Measurements from ENCODE around the gene MIGA2.
A peak's percentile ranks its signal among the peaks of the same experiment; 100 is the strongest.

The MIGA2 gene

GRCh38 chr9:129038109-129038852 lies 1.9 kb downstream of the MIGA2 start:
- DNase-seq: no peak

DNA sequence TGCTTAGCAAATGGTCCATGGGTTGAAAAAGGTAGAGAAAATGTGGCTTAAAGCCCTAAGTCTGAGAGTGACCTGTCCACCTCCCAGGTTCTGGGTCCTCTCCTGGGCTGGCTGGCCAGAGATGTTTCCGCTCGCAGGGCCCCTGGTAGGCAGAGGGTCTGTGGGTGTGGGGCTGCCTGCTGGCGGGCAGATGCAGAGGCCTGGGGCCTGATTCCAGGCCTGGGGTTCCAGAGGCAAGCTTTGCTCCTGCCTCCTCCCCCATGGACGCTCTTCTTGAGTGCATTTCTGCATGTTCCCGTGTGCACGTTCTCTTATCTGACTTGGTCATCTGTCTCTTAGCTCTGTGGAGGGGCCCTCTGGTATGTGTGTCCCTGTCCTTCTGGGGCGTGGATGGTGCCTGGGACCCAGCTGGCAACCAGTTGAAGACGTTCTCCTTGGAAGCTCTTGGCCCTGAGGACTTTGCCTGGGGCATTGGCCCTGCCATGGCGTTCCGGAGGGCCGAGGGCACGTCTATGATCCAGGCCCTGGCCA lies 3.8 kb downstream of the MIGA2 start:
- DNase-seq: no peak

DNA sequence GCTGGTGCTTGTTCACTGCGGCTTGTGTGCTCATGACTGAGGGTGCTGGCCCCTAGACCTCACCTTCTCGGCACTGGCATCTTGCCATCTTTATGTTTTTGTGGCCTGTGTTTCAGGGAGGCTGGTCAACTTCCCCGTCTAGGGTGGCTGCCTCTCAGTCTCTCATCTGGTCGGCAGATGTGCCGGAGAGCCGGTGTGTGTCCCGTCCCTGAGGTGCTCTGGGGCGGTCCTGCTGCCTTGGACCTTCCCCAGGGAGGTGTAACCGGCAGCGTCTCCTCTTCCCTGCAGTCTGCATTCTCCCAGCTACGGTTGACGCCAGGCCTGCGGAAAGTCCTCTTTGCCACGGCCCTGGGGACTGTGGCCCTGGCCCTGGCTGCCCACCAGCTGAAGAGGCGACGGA lies 5.6 kb downstream of the MIGA2 start:
- DNase-seq: no peak

- peak; percentile 16 for DNase-seq
Observed at GRCh38 chr9:129052592-129052991, 16.2 kb downstream of the MIGA2 start.

- no peak for DNase-seq
Observed at GRCh38 chr9:129053020-129053419, 16.6 kb downstream of the MIGA2 start.

- no peak for DNase-seq
Observed at GRCh38 chr9:129054163-129054851, 17.9 kb downstream of the MIGA2 start.

DNA sequence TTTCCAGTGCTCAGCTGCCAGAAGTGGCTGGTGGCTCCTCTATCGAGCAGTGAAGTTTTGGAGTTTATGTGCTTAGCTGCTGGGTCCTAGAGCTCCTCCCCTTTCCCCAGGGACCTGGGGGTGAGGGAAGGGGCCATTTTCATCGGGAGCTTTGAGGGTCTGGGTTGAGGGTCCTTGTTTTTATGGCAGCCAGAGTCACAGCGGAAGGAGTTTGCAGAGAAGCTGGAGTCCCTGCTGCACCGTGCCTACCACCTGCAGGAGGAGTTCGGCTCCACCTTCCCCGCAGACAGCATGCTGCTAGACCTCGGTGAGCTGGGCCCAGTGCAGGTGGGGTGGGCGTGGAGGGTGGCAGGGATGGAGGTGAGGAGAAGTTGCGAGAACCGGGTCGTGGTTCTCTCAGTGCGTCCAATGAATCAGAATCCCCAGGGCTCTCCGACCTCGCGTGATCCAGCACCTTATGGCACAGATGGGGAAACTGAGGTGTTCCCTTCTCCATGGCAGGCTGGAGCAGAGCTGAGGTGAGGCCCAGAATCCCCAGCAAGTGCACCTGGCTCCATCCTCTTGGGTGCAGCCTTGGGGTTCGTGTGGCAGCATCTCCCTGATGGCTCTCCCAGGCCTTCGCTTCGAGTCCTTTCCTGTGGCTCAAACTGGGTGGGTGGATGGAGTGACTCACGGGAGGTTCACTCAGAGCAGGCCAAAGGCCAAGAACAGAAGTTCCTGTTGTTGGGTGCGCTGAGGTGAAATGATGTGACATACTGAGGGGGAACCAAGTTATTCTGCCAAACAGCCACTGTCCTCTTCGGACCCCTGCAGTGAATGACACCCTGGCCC lies 22.8 kb downstream of the MIGA2 start:
- DNase-seq: no peak

GRCh38 chr9:129059796-129060785 lies 23.7 kb downstream of the MIGA2 start:
- DNase-seq: no peak

DNA sequence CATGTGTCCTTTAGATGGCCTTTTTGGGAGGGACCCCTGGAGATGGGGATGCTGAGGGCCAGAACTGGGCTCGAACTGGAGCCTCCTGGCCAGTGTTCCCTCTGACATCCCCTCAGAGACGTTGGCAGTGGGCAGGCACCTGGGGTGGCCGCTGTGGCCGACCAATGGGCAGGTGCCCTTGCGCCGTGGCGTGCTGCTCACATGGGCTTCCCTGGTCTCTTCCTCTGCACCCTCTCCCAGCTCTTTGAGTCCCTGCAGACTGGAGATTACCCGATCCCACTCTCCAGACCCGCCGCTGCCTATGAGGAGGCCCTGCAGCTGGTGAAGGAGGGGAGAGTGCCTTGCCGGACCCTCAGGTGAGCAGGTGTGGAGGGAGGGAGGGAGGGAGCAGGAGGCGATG lies 24.6 kb downstream of the MIGA2 start:
- no peak for DNase-seq

- no peak for DNase-seq
Observed at GRCh38 chr9:129063061-129063460, 26.6 kb downstream of the MIGA2 start.

DNA sequence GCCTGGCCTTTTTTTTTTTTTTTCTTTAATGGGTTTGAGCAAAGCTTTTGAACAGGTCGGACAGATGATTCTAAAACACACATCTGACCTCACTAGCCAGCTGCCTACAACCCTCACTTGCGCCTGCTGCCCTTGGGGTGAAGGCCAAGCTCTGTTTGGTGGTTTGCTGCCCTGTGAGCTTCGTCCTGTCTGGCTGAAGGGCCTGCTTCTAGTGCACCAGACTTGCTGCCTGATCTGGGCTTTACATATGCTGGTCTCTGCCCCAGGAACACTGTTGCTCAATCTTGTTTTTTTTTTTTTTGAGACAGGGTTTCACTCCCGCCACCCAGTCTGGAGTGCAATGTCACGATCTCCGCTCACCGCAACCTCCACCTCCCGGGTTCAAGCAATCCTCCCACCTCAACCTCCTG lies 28.1 kb downstream of the MIGA2 start:
- no peak for DNase-seq

DNA sequence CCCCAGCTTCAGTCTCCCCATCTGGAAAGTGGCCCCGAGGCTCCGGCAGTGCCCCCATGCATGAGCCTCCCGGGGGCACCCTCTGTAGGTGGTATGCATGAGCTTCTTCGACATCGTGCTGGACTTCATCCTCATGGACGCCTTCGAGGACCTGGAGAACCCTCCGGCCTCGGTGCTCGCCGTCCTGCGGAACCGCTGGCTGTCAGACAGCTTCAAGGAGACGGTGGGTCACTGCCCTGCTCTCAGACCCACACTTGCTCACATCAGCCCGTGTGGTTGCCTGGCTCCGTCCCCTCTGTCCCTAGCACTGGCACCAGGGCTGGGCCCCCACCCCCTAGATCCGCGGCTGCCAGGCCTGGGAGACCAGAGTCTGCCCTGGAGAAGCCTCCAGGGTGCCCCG lies 31.7 kb downstream of the MIGA2 start:
- no peak for DNase-seq

- DNase-seq: no peak
Observed at GRCh38 chr9:129068990-129069861, 32.8 kb downstream of the MIGA2 start.

GRCh38 chr9:129069862-129070641 lies 33.6 kb downstream of the MIGA2 start:
- DNase-seq: no peak

GRCh38 chr9:129070696-129071525 lies 34.5 kb downstream of the MIGA2 start:
- DNase-seq: no peak

- no peak for DNase-seq
Observed at GRCh38 chr9:129071526-129072126, 35.2 kb downstream of the MIGA2 start.

DNA sequence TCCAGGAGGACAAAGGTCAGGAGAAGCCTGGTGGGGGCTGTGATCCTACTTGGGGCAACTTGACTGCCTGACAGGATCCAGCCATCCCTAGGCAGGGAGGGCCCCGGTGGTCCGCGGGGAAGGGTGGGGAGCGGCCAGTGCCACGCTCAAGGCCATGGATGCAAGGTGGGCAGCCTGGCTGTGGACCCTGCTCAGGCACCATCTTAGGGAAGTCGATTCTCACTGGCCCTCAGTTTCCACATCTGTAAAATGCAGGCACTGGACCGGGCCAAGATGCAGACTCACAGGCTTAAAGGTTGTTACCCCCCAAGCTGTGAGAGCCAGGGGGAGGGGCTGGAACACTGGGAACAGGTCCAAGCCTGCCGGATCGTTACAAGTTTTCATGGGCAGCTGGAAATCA lies 35.7 kb downstream of the MIGA2 start:
- no peak for DNase-seq

DNA sequence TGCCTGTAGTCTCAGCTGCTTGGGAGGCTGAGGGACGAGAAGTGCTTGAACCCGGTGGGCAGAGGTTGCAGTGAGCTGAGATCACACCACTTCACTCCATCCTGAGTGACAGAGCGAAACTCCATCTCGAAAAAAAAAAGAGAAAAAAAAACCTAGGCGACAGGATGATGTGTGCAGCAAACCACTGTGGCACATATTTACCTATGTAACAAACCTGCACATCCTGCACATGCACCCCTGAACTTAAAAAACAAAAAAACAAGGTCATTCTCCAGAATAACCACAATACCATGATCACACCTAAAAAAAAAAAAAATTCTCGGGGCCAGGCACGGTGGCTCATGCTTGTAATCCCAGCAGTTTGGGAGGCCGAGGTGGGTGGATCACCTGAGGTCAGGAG lies 37.0 kb downstream of the MIGA2 start:
- DNase-seq: no peak

DNA sequence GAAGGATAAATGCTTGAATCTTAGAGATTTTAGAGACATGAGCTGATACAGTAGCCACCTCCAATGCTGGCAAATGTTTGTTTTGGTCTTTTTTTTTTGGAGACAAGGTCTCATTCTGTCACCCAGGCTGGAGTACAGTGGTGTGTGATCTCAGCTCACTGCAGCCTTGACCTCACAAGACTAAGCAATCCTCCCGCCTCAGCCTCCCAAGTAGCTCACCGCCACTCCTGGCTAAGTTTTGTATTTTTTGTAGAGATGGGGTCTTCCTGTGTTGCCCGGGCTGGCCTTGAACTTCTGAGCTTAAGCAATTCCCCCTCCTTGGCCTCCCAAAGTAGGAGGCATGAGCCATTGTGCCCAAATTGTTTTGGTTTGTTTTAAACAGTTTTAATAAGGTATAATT lies 37.7 kb downstream of the MIGA2 start:
- DNase-seq: no peak

All from DMS79 treated with DMSO at 0.1 percent for 48 hours (cell line).